ENCODE results near the gene SREK1IP1.

Gene SREK1IP1

GRCh38 chr5:64678374-64678773 lies 90.1 kb downstream of the SREK1IP1 start:
- no peaks in the 10 kb centered on the region for H3K27me3 ChIP-seq (ENCODE audit: control insufficient read depth, insufficient read depth, low read length)
- no peak overlapping the region for H3K4me3 ChIP-seq (ENCODE audit: low read depth, low read length)
- H3K4me1 ChIP-seq (ENCODE audit: control insufficient read depth, insufficient read depth, low read length), result no peaks in the 10 kb centered on the region
- no peaks in the 10 kb centered on the region for H3K9me3 ChIP-seq (ENCODE audit: control insufficient read depth, insufficient read depth, low read length)
- H3K36me3 ChIP-seq (ENCODE audit: control insufficient read depth, insufficient read depth, low read length), result no peaks in the 10 kb centered on the region
- H3K9ac ChIP-seq (ENCODE audit: low read depth, low read length), result no peak overlapping the region

- H3K9ac ChIP-seq (ENCODE audit: low read depth, low read length), result no peak overlapping the region
- H3K36me3 ChIP-seq (ENCODE audit: control insufficient read depth, insufficient read depth, low read length), result no peaks in the 10 kb centered on the region
- H3K4me1 ChIP-seq (ENCODE audit: control insufficient read depth, insufficient read depth, low read length), result no peaks in the 10 kb centered on the region
- no peaks in the 10 kb centered on the region for H3K9me3 ChIP-seq (ENCODE audit: control insufficient read depth, insufficient read depth, low read length)
- H3K27me3 ChIP-seq (ENCODE audit: control insufficient read depth, insufficient read depth, low read length), result no peaks in the 10 kb centered on the region
- no peak overlapping the region for H3K4me3 ChIP-seq (ENCODE audit: low read depth, low read length)
These were observed 96.8 kb downstream of the SREK1IP1 start for GRCh38 chr5:64671678-64672077.

- Histone ChIP-seq H3K4me3 (ENCODE audit: low read depth, low read length) (no peak overlapping the region), H3K27me3 (ENCODE audit: control insufficient read depth, insufficient read depth, low read length) (no peaks in the 10 kb centered on the region), H3K36me3 (ENCODE audit: control insufficient read depth, insufficient read depth, low read length) (no peaks in the 10 kb centered on the region), H3K9ac (ENCODE audit: low read depth, low read length) (no peak overlapping the region), H3K4me1 (ENCODE audit: control insufficient read depth, insufficient read depth, low read length) (no peaks in the 10 kb centered on the region), H3K9me3 (ENCODE audit: control insufficient read depth, insufficient read depth, low read length) (no peaks in the 10 kb centered on the region)
These were observed 98.2 kb downstream of the SREK1IP1 start for GRCh38 chr5:64670277-64670676.

Data from iPS-15b (cell line).